GM21737 (cell line): ENCODE data around the gene CSGALNACT2.
"Not testable (repeated sequence)": the region's sequence is repeated elsewhere in the genome, so short reads cannot be mapped to it uniquely, and the experiment has no call there.

Source experiments
- ATAC-seq: cut with Tn5 transposase; IDR thresholded peaks from one replicate; pipeline ENCODE4 v1.9.1; 2021; ENCODE audit warnings: mild to moderate bottlenecking, moderate library complexity; ENCODE audit not compliant: unreplicated experiment

Gene CSGALNACT2

DNA sequence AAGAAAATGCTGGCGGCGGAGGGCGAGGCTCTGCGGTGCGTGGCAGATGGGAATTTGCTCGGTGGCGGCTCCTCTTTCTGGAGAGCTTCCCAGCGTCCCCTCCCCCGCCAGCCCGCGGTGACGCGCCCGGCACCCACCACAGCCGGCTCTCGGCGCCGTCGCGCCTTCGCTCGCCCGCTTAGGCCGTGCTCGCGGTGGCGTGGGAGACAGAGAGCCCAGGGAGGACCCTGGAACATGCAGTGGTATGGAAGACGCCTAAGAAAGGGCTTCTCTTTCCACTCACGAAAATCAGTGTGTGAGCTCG, 576 bp upstream of the CSGALNACT2 start:
- ATAC-seq, result peak; percentile 31

DNA sequence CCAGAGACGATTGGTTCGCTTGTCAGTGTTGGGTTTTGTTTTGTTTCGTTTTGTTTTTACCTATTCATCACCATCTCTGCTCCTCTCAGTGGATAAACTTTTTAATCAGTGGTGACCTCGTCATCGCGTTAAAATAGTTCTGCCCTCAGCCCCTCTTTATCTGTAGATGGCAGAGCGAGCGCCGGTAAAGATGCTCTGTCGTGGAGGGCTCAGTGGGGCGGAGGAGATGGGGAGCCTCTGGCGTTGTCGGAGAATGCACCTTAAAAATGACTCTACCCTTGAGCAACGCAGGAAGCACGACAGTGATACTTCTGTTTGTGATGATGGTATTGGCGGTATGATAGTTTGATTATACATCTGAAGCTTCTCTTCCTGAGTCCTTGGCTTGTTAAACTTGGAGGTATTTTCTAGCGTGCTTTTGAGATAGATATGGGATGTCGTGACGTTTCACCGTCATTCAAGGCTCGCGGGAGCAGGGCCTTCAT, 554 bp downstream of the CSGALNACT2 start:
- ATAC-seq, result peak; percentile 35

- ATAC-seq, result no peak
These were observed 3.2 kb downstream of the CSGALNACT2 start for GRCh38 chr10:43141421-43141820.

DNA sequence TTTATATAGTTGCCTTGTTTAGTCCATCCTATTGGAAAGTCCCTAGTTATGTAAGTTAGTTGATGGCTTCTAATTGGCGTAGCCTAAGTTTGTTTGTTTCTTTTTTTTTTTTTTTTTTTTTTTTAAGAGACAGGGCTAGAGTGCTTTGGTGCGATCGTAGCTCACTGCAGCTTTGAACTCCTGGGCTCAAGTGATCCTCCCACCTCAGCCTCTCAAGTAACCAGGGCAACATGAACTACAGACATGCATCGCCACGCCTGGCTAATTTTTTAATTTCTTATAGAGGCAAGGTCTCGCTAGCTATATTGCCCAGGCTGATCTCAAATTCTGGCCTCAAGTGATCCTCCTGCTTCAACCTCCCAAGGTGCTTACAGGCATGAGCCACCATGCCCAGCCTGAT, 7.1 kb downstream of the CSGALNACT2 start:
- no peak for ATAC-seq

- not testable (repeated sequence) for ATAC-seq
These were observed 7.7 kb downstream of the CSGALNACT2 start for GRCh38 chr10:43145936-43146335.

DNA sequence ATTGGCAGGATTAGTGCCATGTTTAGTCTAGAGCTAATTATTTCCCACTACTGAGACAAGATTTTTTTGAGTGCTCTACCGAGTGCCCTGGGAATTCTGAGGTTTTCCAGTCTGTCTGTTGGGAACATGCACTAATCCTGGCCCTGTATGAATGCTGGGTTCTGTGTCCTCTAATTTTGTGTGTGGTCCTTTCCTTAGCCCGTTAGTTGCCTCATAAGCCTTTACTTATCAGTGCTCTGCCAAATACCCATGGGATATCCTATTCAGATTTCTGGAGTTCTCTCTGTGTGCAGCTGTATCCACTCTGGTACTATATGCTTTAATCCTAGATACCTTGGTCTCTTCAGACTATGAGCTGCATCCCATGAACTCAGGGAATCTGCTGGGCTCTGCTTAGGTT, 13.1 kb downstream of the CSGALNACT2 start:
- no peak for ATAC-seq

GRCh38 chr10:43153901-43154300, 15.7 kb downstream of the CSGALNACT2 start:
- ATAC-seq, result no peak

DNA sequence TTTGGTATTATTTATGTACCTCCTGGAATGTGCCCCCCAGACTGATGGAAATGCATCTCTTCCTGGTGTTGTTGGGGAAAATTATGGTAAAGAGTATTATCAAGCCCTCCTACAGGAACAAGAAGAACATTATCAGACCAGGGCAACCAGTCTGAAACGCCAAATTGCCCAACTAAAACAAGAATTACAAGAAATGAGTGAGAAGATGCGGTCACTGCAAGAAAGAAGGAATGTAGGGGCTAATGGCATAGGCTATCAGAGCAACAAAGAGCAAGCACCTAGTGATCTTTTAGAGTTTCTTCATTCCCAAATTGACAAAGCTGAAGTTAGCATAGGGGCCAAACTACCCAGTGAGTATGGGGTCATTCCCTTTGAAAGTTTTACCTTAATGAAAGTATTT, 17.0 kb downstream of the CSGALNACT2 start:
- no peak for ATAC-seq

- no peak for ATAC-seq
These were observed 17.5 kb downstream of the CSGALNACT2 start for GRCh38 chr10:43155741-43156140.

DNA sequence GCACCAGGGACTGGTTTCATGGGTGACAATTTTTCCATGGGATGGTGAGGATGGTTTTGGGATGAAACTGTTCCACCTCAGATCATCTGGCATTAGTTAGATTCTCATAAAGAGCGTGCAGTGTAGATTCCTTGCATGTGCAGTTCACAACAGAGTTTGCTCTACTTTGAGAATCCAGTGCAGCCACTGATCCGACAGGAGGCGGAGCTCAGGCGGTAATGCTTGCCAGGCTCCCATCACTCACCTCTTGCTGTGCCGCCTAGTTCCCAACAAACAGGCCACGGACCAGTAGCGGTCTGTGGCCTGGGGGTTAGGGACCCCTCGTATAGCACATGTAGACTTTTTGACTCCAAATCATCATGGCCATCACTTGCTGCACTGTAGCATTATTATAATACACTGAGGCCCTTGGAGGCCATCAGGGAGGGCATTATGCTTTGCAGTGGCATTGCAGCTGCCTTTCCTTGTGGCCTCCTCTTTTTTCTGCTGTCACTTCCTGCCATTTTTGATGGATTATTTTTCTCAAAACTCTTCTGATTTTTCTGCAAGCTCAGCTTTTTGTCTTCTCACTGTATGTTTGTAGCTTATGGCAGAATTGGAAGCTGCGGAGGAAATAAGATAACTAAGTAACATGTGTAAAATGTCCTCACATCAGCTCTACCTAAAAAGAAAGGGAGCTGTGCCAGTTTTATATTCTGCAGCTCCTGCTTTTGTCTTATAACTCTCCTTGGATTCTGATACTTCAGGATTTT, 18.5 kb downstream of the CSGALNACT2 start:
- no peak for ATAC-seq

- no peak for ATAC-seq
These were observed 20.4 kb downstream of the CSGALNACT2 start for GRCh38 chr10:43158636-43159035.

- ATAC-seq, result peak; percentile 51
These were observed 22.0 kb downstream of the CSGALNACT2 start for GRCh38 chr10:43160046-43160920.

GRCh38 chr10:43160921-43161255, 22.6 kb downstream of the CSGALNACT2 start:
- ATAC-seq, result peak; percentile 69

DNA sequence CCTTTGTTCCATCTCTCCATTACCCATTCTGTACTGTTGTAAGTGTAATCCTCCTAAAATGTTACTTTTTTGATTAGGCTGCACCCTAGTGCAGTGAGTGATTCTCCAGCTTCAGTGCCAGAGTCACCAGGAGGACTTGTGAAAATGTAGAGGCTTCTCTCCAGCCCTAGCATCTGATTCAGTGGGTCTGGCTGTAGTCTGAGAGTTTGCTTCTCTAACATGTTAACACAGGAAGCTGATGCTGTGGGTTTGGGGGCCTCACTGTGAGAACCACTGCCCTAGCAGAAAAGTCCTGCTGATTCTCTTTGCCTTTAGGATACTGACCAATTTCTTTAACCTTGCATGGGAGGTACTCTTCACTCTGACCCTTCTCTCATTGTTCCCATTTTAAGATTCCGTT, 24.4 kb downstream of the CSGALNACT2 start:
- ATAC-seq, result no peak

GRCh38 chr10:43166207-43166879, 28.1 kb downstream of the CSGALNACT2 start:
- ATAC-seq, result no peak

DNA sequence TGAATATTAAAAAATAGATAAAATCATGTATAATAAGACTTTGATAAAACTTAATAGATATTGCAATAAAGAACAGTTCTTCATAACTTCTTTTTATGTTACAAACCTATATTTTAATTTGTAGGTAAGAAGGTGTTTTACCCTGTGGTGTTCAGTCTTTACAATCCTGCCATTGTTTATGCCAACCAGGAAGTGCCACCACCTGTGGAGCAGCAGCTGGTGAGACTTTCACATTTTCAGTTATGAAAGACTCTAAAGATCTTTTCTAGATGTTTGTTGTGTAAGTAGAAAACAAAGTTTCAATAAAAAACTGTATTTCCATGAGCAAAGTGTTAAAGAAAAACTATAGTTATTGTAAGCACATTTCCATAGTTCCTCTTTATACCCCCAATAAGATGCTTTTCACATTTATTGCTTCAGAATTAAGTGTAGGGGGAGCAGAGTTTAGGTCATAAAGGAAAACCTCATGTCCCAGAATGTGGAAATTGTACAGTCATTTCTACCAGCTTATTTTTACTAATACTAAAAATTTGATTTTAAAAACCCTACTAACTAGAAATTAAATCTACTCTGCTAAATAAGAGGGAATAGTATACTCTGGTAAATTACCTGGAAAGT, 28.7 kb downstream of the CSGALNACT2 start:
- peak; percentile 76 for ATAC-seq

DNA sequence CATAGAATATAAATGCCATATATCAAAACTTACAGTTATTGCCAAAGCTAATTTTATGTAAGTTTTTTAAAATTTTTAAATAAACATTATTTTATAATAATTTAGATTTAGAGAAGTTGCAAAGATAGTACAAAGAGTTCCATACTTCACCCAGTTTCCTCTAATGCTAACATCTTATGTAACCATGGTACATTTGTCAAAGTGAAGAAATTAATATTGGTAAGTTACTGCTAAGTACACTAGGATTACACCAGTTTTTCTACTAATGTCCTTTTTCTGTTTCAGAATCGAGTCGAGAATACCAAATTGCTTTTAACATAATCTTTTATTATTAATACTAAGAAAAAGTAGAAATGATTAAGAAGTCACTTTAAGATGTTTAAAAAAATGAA, 29.2 kb downstream of the CSGALNACT2 start:
- ATAC-seq, result no peak

GRCh38 chr10:43170491-43170890, 32.2 kb downstream of the CSGALNACT2 start:
- ATAC-seq, result no peak

DNA sequence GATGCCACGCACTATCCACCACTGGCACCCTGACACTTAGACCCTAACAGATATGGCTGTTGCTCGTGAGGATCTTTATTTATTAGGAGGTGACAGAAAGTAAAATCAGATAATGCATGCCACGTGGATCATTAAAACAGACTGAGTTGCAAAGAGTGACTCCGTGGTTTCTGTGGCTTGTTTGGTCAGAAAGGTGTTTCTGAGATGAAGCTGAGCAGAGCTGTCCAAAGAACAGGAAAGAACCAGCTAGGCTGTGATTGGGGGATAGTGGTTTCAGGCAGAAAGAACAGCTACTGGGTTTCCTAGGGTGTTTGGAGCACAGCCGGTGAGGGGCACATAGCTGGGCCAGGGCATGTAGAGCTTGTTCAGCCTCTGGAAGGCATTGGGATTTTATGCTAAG, 34.4 kb downstream of the CSGALNACT2 start:
- no peak for ATAC-seq

DNA sequence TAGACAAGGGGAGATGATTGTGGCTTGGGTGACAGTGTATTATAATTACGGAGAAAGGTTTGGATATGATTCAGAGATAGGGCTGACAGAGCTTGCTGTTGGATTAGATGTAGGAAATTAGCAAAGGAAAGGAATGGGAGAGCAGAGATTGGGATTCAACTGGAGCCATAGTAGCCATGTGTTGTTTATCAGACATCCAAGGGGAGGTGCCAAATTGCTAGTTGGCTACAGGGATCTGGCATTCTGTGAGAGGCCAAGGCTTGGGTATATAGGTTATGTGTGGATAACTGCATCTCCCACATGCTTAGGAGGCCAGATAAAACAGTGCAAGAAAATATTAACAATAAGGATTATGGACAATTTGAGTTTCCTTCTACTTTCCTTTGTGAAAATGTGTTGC, 34.9 kb downstream of the CSGALNACT2 start:
- ATAC-seq, result no peak

- no peak for ATAC-seq
These were observed 36.7 kb downstream of the CSGALNACT2 start for GRCh38 chr10:43174969-43175368.
